Left ventricle myocardium inferior (tissue), 1 donor: ENCODE measurements around the gene KLHL24. TPM values are rescaled to one million over a fixed set of nuclear protein-coding genes. Genes with fewer than 3 reads are reported as not detected.
"Not testable (repeated sequence)": the region's sequence is repeated elsewhere in the genome, so short reads cannot be mapped to it uniquely, and the experiment has no call there.

Experiments used
- DNase-seq: peaks from one replicate; pipeline ENCODE4 v3.0.0-alpha.2; 2020
- H3K27ac ChIP-seq: fragments of 200-600 bp; replicated peaks from 2 replicates; pipeline ENCODE4 v1.8.0; 2021
- H3K27me3 ChIP-seq: fragments of 200-600 bp; 2 replicates; pipeline ENCODE4 v1.8.0; 2021; ENCODE audit warnings: low read depth
- H3K36me3 ChIP-seq: fragments of 200-600 bp; 2 replicates; pipeline ENCODE4 v1.8.0; 2021
- H3K4me1 ChIP-seq: fragments of 200-600 bp; 2 replicates; pipeline ENCODE4 v1.8.0; 2021
- H3K4me3 ChIP-seq: fragments of 200-600 bp; 2 replicates; pipeline ENCODE4 v1.8.0; 2021; ENCODE audit warnings: mild to moderate bottlenecking, moderate library complexity
- H3K9me3 ChIP-seq: fragments of 200-600 bp; replicated peaks from 2 replicates; pipeline ENCODE4 v1.8.0; 2021
- intact Hi-C: fragments of 100-400 bp; cut with micrococcal nuclease; formaldehyde crosslinking; loops from one replicate; pipeline ENCODE4 v1.11.0; 2022
- total RNA-seq: library from RNA; stranded (reverse); fragmentation: NEBNext Ultra II Directional; extraction: Animal tissue kit (Norgen Biotek cat#: 25700); gene quantifications from one replicate; pipeline ENCODE4 v1.2.1, GENCODE V29; 2021
- TF ChIP-seq, protein P1 (sequence below): fragments of 200-600 bp; IDR thresholded peaks from 2 replicates; pipeline ENCODE4 v1.8.0; 2021; ENCODE audit warnings: antibody characterized with exemption, mild to moderate bottlenecking, borderline replicate concordance
- donor health status: DM: no; HTN: yes; CAD: no; lungs with severe emphysema.

Gene KLHL24
- total RNA-seq, 1 donor from 2014 or later: 217 TPM

DNA sequence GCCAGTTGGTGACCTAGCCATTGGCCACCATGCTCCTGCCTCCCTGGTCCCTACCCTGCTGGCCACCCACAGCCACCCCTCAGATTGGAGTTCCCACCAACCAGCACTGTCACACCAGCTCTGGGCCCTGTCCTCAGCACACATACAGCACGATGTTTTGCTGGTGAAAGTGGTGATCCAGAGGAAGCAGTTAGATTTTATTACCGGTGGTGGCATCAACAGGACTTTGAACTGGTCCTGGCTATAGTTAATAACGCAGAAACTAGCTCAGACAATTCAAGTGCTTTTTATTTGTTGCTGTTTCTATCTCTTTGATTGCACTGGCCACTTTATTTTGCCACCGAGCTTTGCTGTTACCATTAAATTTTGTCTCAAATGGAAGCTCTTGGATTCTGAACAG is 16.4 kb upstream of the KLHL24 start:
- intact Hi-C loops: no loop called here
- H3K27ac ChIP-seq: no peak overlapping the region

DNA sequence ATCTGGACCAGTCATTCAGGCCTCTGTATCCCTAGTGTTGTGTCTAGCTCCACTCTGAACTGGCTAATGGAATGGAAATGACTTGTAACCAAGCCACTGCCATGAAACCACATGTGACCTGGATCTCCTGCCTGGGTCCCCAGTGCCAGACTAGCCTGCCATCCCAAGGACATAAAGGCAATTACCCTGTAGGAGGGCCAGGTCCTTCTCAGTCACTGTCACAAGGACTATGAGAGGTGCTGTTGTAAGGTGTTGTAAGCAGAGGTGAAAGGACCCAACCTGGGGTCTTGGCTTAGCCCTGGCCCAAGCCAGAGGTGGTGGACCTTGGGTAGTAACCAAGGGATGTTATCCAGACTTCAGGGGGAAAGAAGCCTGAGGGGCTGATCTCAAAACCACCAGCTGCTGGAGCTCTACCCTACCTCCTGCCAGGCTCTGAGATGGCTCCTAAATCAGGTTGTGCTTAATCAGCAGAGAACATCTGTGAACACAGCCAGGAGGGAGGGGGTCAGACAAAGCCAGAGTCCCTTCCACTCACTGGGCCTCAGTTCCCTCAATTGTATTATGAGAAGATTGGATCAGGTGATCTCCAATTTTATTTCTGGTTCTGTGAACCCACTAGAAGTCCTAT is 15.7 kb upstream of the KLHL24 start:
- TF ChIP-seq, protein P1, sequence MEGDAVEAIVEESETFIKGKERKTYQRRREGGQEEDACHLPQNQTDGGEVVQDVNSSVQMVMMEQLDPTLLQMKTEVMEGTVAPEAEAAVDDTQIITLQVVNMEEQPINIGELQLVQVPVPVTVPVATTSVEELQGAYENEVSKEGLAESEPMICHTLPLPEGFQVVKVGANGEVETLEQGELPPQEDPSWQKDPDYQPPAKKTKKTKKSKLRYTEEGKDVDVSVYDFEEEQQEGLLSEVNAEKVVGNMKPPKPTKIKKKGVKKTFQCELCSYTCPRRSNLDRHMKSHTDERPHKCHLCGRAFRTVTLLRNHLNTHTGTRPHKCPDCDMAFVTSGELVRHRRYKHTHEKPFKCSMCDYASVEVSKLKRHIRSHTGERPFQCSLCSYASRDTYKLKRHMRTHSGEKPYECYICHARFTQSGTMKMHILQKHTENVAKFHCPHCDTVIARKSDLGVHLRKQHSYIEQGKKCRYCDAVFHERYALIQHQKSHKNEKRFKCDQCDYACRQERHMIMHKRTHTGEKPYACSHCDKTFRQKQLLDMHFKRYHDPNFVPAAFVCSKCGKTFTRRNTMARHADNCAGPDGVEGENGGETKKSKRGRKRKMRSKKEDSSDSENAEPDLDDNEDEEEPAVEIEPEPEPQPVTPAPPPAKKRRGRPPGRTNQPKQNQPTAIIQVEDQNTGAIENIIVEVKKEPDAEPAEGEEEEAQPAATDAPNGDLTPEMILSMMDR: no peak
- no peaks in the 10 kb centered on the region for H3K9me3 ChIP-seq
- no peaks in the 10 kb centered on the region for H3K36me3 ChIP-seq
- DNase-seq: no peak
- no peak overlapping the region for H3K4me3 ChIP-seq
- intact Hi-C loops: no loop called here
- peaks cover 14% of the 10 kb centered on the region for H3K4me1 ChIP-seq
- H3K27ac ChIP-seq: no peak overlapping the region
- no peaks in the 10 kb centered on the region for H3K27me3 ChIP-seq

More for the DNA sequence above, 16.4 kb upstream of the KLHL24 start:
- Histone ChIP-seq H3K36me3 (no peaks in the 10 kb centered on the region), H3K4me3 (no peak overlapping the region), H3K9me3 (no peaks in the 10 kb centered on the region), H3K27me3 (no peaks in the 10 kb centered on the region), H3K4me1 (peaks cover 10% of the 10 kb centered on the region)
- DNase-seq: no peak
- TF ChIP-seq, protein P1: no peak

DNA sequence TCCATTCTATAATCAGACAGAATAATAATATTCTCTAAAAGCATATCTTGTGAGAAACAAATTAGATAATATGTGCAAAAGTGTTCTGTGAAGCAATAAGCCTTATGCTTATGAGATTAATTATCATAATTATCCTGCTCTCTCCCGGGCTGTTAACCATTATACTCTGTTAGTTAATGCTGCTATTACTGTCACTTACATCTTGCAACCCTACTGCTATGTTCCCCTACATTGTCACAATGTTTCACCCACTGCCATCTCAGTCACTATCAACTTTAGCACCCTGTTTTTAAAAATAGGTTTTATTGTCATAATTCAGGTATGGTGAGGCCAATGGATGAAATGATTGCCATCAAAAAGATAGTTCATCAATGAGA is 15.2 kb upstream of the KLHL24 start:
- TF ChIP-seq, protein P1: no peak
- H3K27me3 ChIP-seq: no peaks in the 10 kb centered on the region
- no peak overlapping the region for H3K4me3 ChIP-seq
- no peaks in the 10 kb centered on the region for H3K36me3 ChIP-seq
- H3K9me3 ChIP-seq: no peaks in the 10 kb centered on the region
- no peak for DNase-seq
- no peak overlapping the region for H3K27ac ChIP-seq
- intact Hi-C loops: no loop called here
- peaks cover 19% of the 10 kb centered on the region for H3K4me1 ChIP-seq

DNA sequence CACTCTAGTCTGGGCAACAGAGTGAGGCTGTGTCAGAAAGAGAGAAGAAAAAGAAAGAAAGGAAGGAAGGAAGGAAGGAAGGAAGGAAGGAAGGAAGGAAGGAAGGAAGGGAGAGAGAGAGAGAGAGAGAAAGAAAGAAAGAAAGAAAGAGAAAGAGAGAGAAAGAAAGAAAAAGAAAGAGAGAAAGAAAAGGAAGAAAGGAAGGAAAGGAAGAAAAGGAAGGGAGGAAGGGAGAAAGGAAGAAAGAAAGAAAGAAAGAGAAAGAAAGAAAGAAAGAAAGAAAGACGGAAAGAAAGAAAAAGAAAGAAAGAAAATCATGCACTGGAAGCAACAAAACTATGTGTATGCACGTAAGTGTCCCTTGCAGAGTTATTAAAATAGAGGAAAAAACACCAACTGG is 12.9 kb upstream of the KLHL24 start:
- H3K36me3 ChIP-seq, DNase-seq, H3K27ac ChIP-seq, H3K4me3 ChIP-seq, H3K9me3 ChIP-seq, H3K27me3 ChIP-seq, intact Hi-C loops: not testable (repeated sequence)
- H3K4me1 ChIP-seq: peaks cover 35% of the 10 kb centered on the region

DNA sequence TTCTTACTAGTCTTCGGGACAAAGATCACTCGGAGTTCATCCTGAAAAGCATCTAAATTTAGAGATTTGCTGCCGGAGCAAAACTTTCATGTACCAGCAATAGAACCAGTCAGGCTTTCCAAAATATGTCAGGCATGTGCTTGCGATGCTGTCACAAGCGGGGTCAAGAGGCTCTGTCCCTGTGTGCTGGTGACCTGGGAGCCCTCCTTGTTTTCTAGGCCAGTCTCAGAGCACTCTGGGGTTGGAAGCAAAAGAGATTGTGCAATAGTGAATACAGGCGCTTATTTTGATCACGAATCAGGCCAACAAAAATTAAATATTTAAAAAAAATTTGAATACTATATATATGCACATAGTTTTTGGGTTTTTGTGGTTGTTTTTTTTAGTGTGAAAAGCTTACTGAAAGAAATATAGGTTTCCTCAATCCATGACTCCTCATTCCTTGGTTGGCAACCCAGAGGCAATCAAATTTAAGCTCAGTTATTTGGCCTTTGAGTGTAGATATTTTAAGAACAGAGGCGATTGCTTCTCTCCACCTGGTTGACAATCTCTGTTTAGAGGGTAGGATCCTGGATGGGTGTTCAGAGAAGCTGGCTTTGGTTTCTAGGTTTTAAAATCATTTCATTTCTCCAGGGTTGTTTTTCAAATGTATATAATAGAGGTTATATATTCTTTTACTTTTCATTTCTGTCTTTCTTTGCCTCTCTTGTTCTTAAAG is 8.4 kb upstream of the KLHL24 start:
- no peaks in the 10 kb centered on the region for H3K36me3 ChIP-seq
- no peak overlapping the region for H3K4me3 ChIP-seq
- H3K27ac ChIP-seq: peak overlapping the region; percentile 88
- intact Hi-C loops: no loop called here
- H3K4me1 ChIP-seq: peaks cover 57% of the 10 kb centered on the region
- TF ChIP-seq, protein P1: no peak
- no peaks in the 10 kb centered on the region for H3K9me3 ChIP-seq
- H3K27me3 ChIP-seq: no peaks in the 10 kb centered on the region
- DNase-seq: peak; percentile 66

DNA sequence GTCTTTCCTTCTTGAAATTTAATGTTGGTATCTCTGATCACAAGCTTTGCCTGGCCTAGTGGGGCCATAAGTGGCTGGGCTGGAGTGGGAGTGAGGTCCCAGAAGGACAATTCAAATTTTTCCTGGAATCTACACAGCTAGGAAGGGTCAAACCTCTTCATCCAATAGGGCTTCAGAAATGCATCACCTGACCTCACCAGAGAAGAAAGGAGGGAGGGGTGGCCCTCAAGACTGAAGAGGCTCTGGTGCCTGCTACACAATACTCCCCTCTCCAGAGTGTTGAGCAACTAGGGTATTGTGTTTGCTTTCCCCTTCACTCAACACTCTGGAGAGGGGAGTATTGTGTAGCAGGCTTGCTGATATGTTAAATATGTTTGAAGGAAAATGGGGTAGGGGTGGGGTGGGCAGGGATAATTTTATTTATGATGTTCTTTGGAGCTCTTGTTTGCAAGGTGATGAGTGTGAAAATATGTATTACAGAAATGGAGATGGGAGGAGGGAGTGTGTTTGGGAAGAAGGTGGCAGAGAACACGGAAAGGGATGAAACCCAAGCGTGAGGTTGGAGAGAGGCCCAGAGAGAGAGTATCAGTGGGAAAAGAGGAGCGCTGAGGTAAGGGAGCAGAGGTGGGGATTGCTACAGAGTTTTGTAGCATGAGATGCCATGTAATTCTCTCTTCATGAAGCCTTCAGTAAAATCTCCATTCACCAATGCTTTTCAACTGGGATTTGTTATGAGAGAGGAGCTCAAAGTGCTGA is 5.7 kb upstream of the KLHL24 start:
- Histone ChIP-seq H3K27me3 (no peaks in the 10 kb centered on the region), H3K4me3 (no peak overlapping the region), H3K27ac (peak overlapping the region; percentile 88), H3K36me3 (no peaks in the 10 kb centered on the region), H3K9me3 (no peaks in the 10 kb centered on the region), H3K4me1 (peaks cover 50% of the 10 kb centered on the region)
- TF ChIP-seq, protein P1: no peak
- intact Hi-C loops: no loop called here
- no peak for DNase-seq
